Parathyroid adenoma (tissue), 2 donors: Measurements from ENCODE around the gene CIT.
A peak's percentile ranks its signal among the peaks of the same experiment; 100 is the strongest.

Experiments
- H2AFZ ChIP-seq: fragments of 300-600 bp; sonication (generic); one replicate; pipeline ENCODE4 v1.7.0; 2017; ENCODE audit warnings: antibody characterized with exemption, mild to moderate bottlenecking
- H3K27ac ChIP-seq: fragments of 300-600 bp; sonication (generic); one replicate; pipeline ENCODE4 v1.7.0; 2017
- H3K27me3 ChIP-seq: fragments of 300-600 bp; sonication (generic); one replicate; pipeline ENCODE4 v1.7.0; 2017; ENCODE audit warnings: low read length; ENCODE audit not compliant: control insufficient read depth, insufficient read depth
- H3K36me3 ChIP-seq: fragments of 300-600 bp; sonication (generic); one replicate; pipeline ENCODE4 v1.7.0; 2017; ENCODE audit warnings: low read length; ENCODE audit not compliant: control insufficient read depth, insufficient read depth
- H3K4me1 ChIP-seq: fragments of 300-600 bp; sonication (generic); one replicate; pipeline ENCODE4 v1.7.0; 2017; ENCODE audit warnings: control low read depth
- H3K4me2 ChIP-seq: fragments of 300-600 bp; sonication (generic); one replicate; pipeline ENCODE4 v1.7.0; 2017; ENCODE audit warnings: low read length
- H3K4me3 ChIP-seq: fragments of 300-600 bp; sonication (generic); one replicate; pipeline ENCODE4 v1.7.0; 2017; ENCODE audit warnings: low read depth, low read length
- H3K79me2 ChIP-seq: fragments of 300-600 bp; sonication (generic); one replicate; pipeline ENCODE4 v1.7.0; 2017; ENCODE audit warnings: control low read depth
- H3K9ac ChIP-seq: fragments of 300-600 bp; sonication (generic); one replicate; pipeline ENCODE4 v1.7.0; 2017; ENCODE audit warnings: mild to moderate bottlenecking
- H3K9me3 ChIP-seq: fragments of 300-600 bp; sonication (generic); one replicate; pipeline ENCODE4 v1.7.0; 2017; ENCODE audit warnings: low read length; ENCODE audit not compliant: control insufficient read depth
- CTCF ChIP-seq: fragments of 300-600 bp; sonication (generic); IDR thresholded peaks from one replicate; pipeline ENCODE4 v1.7.0; 2017; ENCODE audit warnings: antibody characterized with exemption, mild to moderate bottlenecking
- donor health status: primary hyperparathyroidism.

Gene CIT

GRCh38 chr12:119859241-119859640 is 17.9 kb downstream of the CIT start:
- H3K36me3 ChIP-seq = no peaks in the 10 kb centered on the region
- H3K9me3 ChIP-seq = no peaks in the 10 kb centered on the region
- TF ChIP-seq CTCF = no peak
- no peaks in the 10 kb centered on the region for H3K79me2 ChIP-seq
- H3K27me3 ChIP-seq = no peaks in the 10 kb centered on the region
- H3K9ac ChIP-seq = no peak overlapping the region
- H3K27ac ChIP-seq = no peak overlapping the region
- no peak overlapping the region for H2AFZ ChIP-seq
- H3K4me2 ChIP-seq = no peak overlapping the region
- H3K4me1 ChIP-seq = no peaks in the 10 kb centered on the region
- no peak overlapping the region for H3K4me3 ChIP-seq

GRCh38 chr12:119857041-119857591 is 20.0 kb downstream of the CIT start:
- Histone ChIP-seq H3K9ac (no peak overlapping the region), H3K4me1 (no peaks in the 10 kb centered on the region), H3K4me2 (no peak overlapping the region), H3K4me3 (no peak overlapping the region), H3K27ac (no peak overlapping the region), H3K27me3 (no peaks in the 10 kb centered on the region), H3K9me3 (no peaks in the 10 kb centered on the region), H2AFZ (no peak overlapping the region), H3K36me3 (no peaks in the 10 kb centered on the region), H3K79me2 (no peaks in the 10 kb centered on the region)
- TF ChIP-seq CTCF = no peak

GRCh38 chr12:119850330-119850729 is 26.8 kb downstream of the CIT start:
- no peaks in the 10 kb centered on the region for H3K79me2 ChIP-seq
- H2AFZ ChIP-seq = no peak overlapping the region
- no peak for TF ChIP-seq CTCF
- H3K36me3 ChIP-seq = no peaks in the 10 kb centered on the region
- no peak overlapping the region for H3K4me2 ChIP-seq
- H3K9ac ChIP-seq = no peak overlapping the region
- H3K27ac ChIP-seq = no peak overlapping the region
- H3K4me1 ChIP-seq = no peaks in the 10 kb centered on the region
- H3K27me3 ChIP-seq = no peaks in the 10 kb centered on the region
- H3K4me3 ChIP-seq = no peak overlapping the region
- H3K9me3 ChIP-seq = no peaks in the 10 kb centered on the region

GRCh38 chr12:119843100-119843499 is 34.0 kb downstream of the CIT start:
- Histone ChIP-seq H3K4me1 (no peaks in the 10 kb centered on the region), H3K4me2 (no peak overlapping the region), H3K36me3 (no peaks in the 10 kb centered on the region), H3K27me3 (no peaks in the 10 kb centered on the region), H3K79me2 (no peaks in the 10 kb centered on the region), H2AFZ (peak overlapping the region; percentile 18), H3K27ac (no peak overlapping the region), H3K9ac (no peak overlapping the region), H3K9me3 (no peaks in the 10 kb centered on the region), H3K4me3 (no peak overlapping the region)
- no peak for TF ChIP-seq CTCF

- Histone ChIP-seq H3K27ac (no peak overlapping the region), H3K36me3 (no peaks in the 10 kb centered on the region), H3K4me2 (no peak overlapping the region), H3K79me2 (no peaks in the 10 kb centered on the region), H3K9me3 (no peaks in the 10 kb centered on the region), H3K4me3 (no peak overlapping the region), H3K27me3 (no peaks in the 10 kb centered on the region), H2AFZ (no peak overlapping the region), H3K9ac (no peak overlapping the region), H3K4me1 (no peaks in the 10 kb centered on the region)
- no peak for TF ChIP-seq CTCF
These were observed 34.7 kb downstream of the CIT start for GRCh38 chr12:119842380-119842779.
